B cell (primary cell): ENCODE data around the gene TET3. TPM values are rescaled to one million over a fixed set of nuclear protein-coding genes. Genes with fewer than 3 reads are reported as not detected.

ENCODE experiments used
- ATAC-seq: fragments of 200-7000 bp; cut with Tn5 transposase; one replicate; pipeline ENCODE4 v1.10.0; 2021; ENCODE audit warnings: low read depth, mild to moderate bottlenecking, moderate number of reproducible peaks, moderate library complexity
- CTCF ChIA-PET: fragments of 350-600 bp; sonication (Branson Sonifier 250); formaldehyde crosslinking; loops from one replicate; lab custom pipeline; 2021; ENCODE audit warnings: antibody characterized with exemption, inconsistent platforms; lab: Charles Lee
- POLR2A ChIA-PET: fragments of 350-600 bp; sonication (Branson Sonifier 250); formaldehyde crosslinking; loops from one replicate; lab custom pipeline; 2021; ENCODE audit warnings: antibody characterized with exemption; lab: Charles Lee
- DNase-seq: peaks from one replicate; pipeline ENCODE4 v3.0.0; 2013
- H2AFZ ChIP-seq: 2 replicates; pipeline ENCODE4 v1.6.1; 2012; ENCODE audit warnings: mild to moderate bottlenecking, low read depth, low read length; ENCODE audit not compliant: insufficient read depth, poor library complexity, severe bottlenecking
- H3K27ac ChIP-seq, 2 donors: 1 replicate in 1 of 2; 2 replicates in 1 of 2; pipeline ENCODE4 v1.5.1; 2012 to 2013; ENCODE audit warnings: low read length in 2 of 2, mild to moderate bottlenecking in 2 of 2, moderate library complexity in 1 of 2
- H3K27me3 ChIP-seq, 4 experiments: fragments of 200-600 bp in 1 of 4; sonication (generic) in 1 of 4; replicated peaks in 1 of 4; 1 replicate in 2 of 4; 2 replicates in 2 of 4; pipeline versions ENCODE4 v1.6.1 to v1.7.0; 2013 to 2016; ENCODE audit warnings: low read length in 3 of 4, mild to moderate bottlenecking in 2 of 4, mixed read lengths in 1 of 4, moderate library complexity in 1 of 4; ENCODE audit not compliant: insufficient read depth in 4 of 4, control insufficient read depth in 3 of 4; ENCODE audit errors: control extremely low read depth in 1 of 4
- H3K36me3 ChIP-seq, 2 experiments: replicated peaks in 1 of 2; 1 replicate in 1 of 2; 2 replicates in 1 of 2; pipeline versions ENCODE4 v1.6.1 to v1.7.1; 2013; ENCODE audit warnings: low read length in 1 of 2; ENCODE audit not compliant: insufficient read depth in 2 of 2, control insufficient read depth in 1 of 2; ENCODE audit errors: control extremely low read depth in 1 of 2, extremely low read depth in 1 of 2
- H3K4me1 ChIP-seq, 2 donors: fragments of 200-600 bp in 1 of 2; sonication (generic) in 1 of 2; 1 replicate in 1 of 2; 2 replicates in 1 of 2; pipeline versions ENCODE4 v1.5.1 to v1.6.1; 2013 to 2017; ENCODE audit warnings: low read length in 2 of 2; ENCODE audit not compliant: control insufficient read depth in 2 of 2, insufficient read depth in 2 of 2
- H3K4me2 ChIP-seq: replicated peaks from 2 replicates; pipeline ENCODE3; 2012; ENCODE audit warnings: mild to moderate bottlenecking, low read depth, low read length; ENCODE audit not compliant: poor library complexity, severe bottlenecking
- H3K4me3 ChIP-seq, 5 experiments: fragments of 200-600 bp in 1 of 5; sonication (generic) in 1 of 5; 1 replicate in 3 of 5; 2 replicates in 2 of 5; pipeline versions ENCODE4 v1.5.1 to v1.7.0; 2011 to 2016; ENCODE audit warnings: low read length in 4 of 5, mild to moderate bottlenecking in 4 of 5, low read depth in 2 of 5, control low read depth in 1 of 5, moderate library complexity in 1 of 5; ENCODE audit not compliant: insufficient read depth in 1 of 5; ENCODE audit errors: control extremely low read depth in 1 of 5, extremely low read depth in 1 of 5
- H3K79me2 ChIP-seq: fragments of 200-600 bp; sonication (generic); one replicate; pipeline ENCODE4 v1.6.0; 2016; ENCODE audit warnings: low read length; ENCODE audit not compliant: control insufficient read depth, insufficient read depth
- H3K9ac ChIP-seq: fragments of 200-600 bp; sonication (generic); 2 replicates; pipeline ENCODE4 v1.6.1; 2017; ENCODE audit warnings: mild to moderate bottlenecking, low read length, moderate library complexity
- H3K9me3 ChIP-seq, 3 donors: one replicate each; pipeline versions ENCODE4 v1.6.1 to v1.7.1; 2013; ENCODE audit warnings: low read length in 2 of 3; ENCODE audit not compliant: control insufficient read depth in 2 of 3, insufficient read depth in 1 of 3; ENCODE audit errors: control extremely low read depth in 1 of 3
- H4K20me1 ChIP-seq: 2 replicates; pipeline ENCODE4 v1.6.0; 2012; ENCODE audit warnings: mild to moderate bottlenecking, low read length; ENCODE audit not compliant: insufficient read depth, control insufficient read depth, poor library complexity, severe bottlenecking
- H3K27ac Mint-ChIP-seq: one replicate; pipeline ENCODE4 v1.8.0; 2021; ENCODE audit warnings: mixed read lengths
- H3K27me3 Mint-ChIP-seq: one replicate; pipeline ENCODE4 v1.8.0; 2021; ENCODE audit warnings: mixed read lengths
- H3K4me1 Mint-ChIP-seq: one replicate; pipeline ENCODE4 v1.8.0; 2021; ENCODE audit warnings: mixed read lengths
- H3K4me3 Mint-ChIP-seq: one replicate; pipeline ENCODE4 v1.8.0; 2021; ENCODE audit warnings: mixed read lengths
- H3K9me3 Mint-ChIP-seq: one replicate; pipeline ENCODE4 v1.8.0; 2022; ENCODE audit warnings: mixed read lengths; ENCODE audit not compliant: insufficient read depth
- CTCF ChIP-seq: fragments of 200-600 bp; IDR thresholded peaks from one replicate; pipeline ENCODE4 v1.8.0; 2022; ENCODE audit warnings: antibody characterized with exemption, mild to moderate bottlenecking
- EZH2 ChIP-seq: IDR thresholded peaks from 2 replicates; pipeline ENCODE4 v1.6.1; 2012; ENCODE audit warnings: borderline replicate concordance, low read depth, mild to moderate bottlenecking, moderate library complexity, low read length; ENCODE audit not compliant: insufficient read depth, poor library complexity, severe bottlenecking
- WGBS: methylation state at CpG from one replicate; pipeline ENCODE4 v1.1.5; 2013; ENCODE audit warnings: missing lambda C conversion rate; ENCODE audit not compliant: insufficient coverage; 5-methylcytosine and 5-hydroxymethylcytosine counted together
- intact Hi-C: fragments of 100-400 bp; cut with micrococcal nuclease; formaldehyde crosslinking; loops from one replicate; pipeline ENCODE4 v1.10.0; 2022
- polyA plus RNA-seq: library from polyadenylated mRNA; depleted of rRNA; stranded (reverse); fragments of >200 nt; gene quantifications from 2 replicates; pipeline ENCODE4 v1.2.3, GENCODE V29; 2012
- total RNA-seq, 2 donors: library from RNA; stranded (reverse); fragments of 120-200 nt in 1 of 2; gene quantifications; 1 replicate in 1 of 2; 2 replicates in 1 of 2; pipeline versions ENCODE4 v1.2.3 to v1.2.4, GENCODE V29; 2013 to 2022

Gene TET3
- total and polyA plus RNA-seq, 2 donors (not counting 1 experiment from before 2014, with no cell fraction given) = 4.7 to 43.9 TPM

DNA sequence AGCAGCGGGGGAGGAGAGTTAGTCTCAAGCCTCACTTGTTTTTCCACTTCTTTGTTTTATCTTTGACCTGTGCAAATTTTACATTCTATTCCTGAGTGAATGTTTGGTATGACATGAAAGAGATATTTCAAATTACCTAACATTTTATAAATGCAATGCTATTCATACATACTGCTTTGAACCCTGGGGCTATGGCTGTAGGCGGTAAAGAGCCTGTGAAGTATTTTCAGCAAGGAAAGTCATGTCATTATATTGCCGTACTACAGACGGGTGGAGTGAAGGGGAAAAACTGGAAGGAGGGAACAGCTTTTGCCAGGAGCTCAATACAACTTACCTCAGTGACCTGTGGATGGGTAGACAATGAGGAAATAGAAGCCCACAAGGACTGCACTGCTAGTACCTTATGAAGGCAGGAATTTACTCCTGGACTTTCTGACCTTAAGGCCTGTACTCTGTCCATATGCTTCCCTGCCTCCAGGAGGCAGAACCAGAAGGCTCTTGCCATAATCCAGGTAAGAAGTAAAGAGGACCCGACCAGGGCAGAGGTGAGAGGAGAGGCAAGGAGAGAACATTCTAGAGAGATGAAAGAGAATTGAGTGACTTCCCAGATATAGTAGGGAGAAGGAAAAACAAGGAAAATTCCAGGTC is 28.4 kb upstream of the TET3 start:
- intact Hi-C loops = no loop called here
- POLR2A ChIA-PET = no interaction called here
- peaks cover 2% of the 10 kb centered on the region for H3K4me1 Mint-ChIP-seq
- Histone ChIP-seq H3K4me2 (no peak overlapping the region), H3K27ac (no peak overlapping the region), H3K4me1 (no peaks in the 10 kb centered on the region), H3K9me3 (no peaks in the 10 kb centered on the region), H3K27me3 (no peaks in the 10 kb centered on the region), H2AFZ (no peak overlapping the region), H4K20me1 (peaks cover 25% of the 10 kb centered on the region), H3K79me2 (peaks cover 15% of the 10 kb centered on the region), H3K4me3 (no peak overlapping the region), H3K9ac (no peak overlapping the region), H3K36me3 (peaks cover 6 to 69% of the 10 kb centered on the region in 2 experiments)
- no peak for ATAC-seq
- no peaks in the 10 kb centered on the region for H3K27me3 Mint-ChIP-seq
- no peak overlapping the region for H3K27ac Mint-ChIP-seq
- H3K9me3 Mint-ChIP-seq = no peaks in the 10 kb centered on the region
- TF ChIP-seq CTCF (no peak), EZH2 (no peak)
- CTCF ChIA-PET = interaction anchor here (0.6 kb wide), 1 partner anchor 32 kb away, joined by 3 read pairs; no protein-coding TSS in a partner anchor
- DNase-seq = no peak
- WGBS = 100% methylated on average over 3 of the region's 5 CpGs
- H3K4me3 Mint-ChIP-seq = no peak overlapping the region

GRCh38 chr2:73961274-73961673 is 23.4 kb upstream of the TET3 start:
- ATAC-seq (no peak), DNase-seq (no peak)
- no peak overlapping the region for H2AFZ ChIP-seq
- no peak overlapping the region for H3K4me3 ChIP-seq
- ChIA-PET POLR2A (no interaction called here), CTCF (no interaction called here)
- H3K27me3 ChIP-seq = no peaks in the 10 kb centered on the region
- Mint-ChIP-seq H3K9me3 (peaks cover 3% of the 10 kb centered on the region), H3K4me1 (peaks cover 1% of the 10 kb centered on the region), H3K27me3 (no peaks in the 10 kb centered on the region), H3K4me3 (no peak overlapping the region), H3K27ac (no peak overlapping the region)
- peaks cover 3% of the 10 kb centered on the region for H4K20me1 ChIP-seq
- 100% methylated on average over 3 of the region's 4 CpGs for WGBS
- no peaks in the 10 kb centered on the region for H3K79me2 ChIP-seq
- peaks cover 0 to 3% (median 2%) of the 10 kb centered on the region in 3 donors for H3K9me3 ChIP-seq
- intact Hi-C loops = no loop called here
- no peak for TF ChIP-seq CTCF
- TF ChIP-seq EZH2 = no peak
- no peak overlapping the region for H3K9ac ChIP-seq
- H3K27ac ChIP-seq = no peak overlapping the region
- H3K4me2 ChIP-seq = no peak overlapping the region
- no peaks in the 10 kb centered on the region for H3K4me1 ChIP-seq
- H3K36me3 ChIP-seq = peaks cover 6 to 23% of the 10 kb centered on the region in 2 experiments
